Measurements from ENCODE around the gene ATP1A4.

The ATP1A4 gene

DNA sequence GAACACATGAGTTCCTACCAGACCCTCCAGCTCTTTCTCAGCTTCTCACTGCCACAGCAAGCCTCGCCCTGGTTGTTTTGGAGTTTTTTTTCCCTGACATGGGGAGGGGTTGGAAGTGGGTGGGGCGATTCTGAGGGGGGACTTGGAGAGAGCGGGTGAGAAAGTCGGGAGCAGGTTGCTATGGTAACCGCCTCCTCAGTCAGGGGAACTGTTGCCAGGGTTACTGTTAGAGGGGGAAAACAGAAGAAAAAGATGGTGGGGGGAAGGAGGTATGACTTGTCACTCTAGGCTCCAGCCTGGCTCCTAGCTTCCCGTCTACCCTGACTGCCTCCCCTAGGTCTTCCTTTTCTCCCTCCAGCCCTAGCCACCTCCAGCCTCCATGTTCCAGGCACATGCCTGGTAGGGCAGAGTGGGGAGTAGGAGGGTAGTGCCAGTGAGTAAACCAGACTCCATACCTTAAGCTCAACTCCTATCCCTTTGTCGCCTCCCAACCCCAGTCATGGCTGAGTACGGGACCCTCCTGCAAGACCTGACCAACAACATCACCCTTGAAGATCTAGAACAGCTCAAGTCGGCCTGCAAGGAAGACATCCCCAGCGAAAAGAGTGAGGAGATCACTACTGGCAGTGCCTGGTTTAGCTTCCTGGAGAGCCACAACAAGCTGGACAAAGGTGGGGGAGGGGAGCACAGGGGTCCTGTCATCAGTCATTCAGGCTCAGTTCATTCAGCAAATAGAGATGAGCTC, 59.8 kb downstream of the ATP1A4 start:
- TF ChIP-seq, protein P1, sequence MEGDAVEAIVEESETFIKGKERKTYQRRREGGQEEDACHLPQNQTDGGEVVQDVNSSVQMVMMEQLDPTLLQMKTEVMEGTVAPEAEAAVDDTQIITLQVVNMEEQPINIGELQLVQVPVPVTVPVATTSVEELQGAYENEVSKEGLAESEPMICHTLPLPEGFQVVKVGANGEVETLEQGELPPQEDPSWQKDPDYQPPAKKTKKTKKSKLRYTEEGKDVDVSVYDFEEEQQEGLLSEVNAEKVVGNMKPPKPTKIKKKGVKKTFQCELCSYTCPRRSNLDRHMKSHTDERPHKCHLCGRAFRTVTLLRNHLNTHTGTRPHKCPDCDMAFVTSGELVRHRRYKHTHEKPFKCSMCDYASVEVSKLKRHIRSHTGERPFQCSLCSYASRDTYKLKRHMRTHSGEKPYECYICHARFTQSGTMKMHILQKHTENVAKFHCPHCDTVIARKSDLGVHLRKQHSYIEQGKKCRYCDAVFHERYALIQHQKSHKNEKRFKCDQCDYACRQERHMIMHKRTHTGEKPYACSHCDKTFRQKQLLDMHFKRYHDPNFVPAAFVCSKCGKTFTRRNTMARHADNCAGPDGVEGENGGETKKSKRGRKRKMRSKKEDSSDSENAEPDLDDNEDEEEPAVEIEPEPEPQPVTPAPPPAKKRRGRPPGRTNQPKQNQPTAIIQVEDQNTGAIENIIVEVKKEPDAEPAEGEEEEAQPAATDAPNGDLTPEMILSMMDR (IDR thresholded peaks at IDR 0.05; ENCODE audit: insufficient read depth, low read length, missing control alignments), result no peak
- POLR2A ChIA-PET, result interaction anchor here (0.6 to 7.3 kb wide), 2 partner anchors 8 to 49 kb away, joined by 4 to 34 read pairs; no protein-coding TSS in a partner anchor
- no peak overlapping the region for H3K4me3 ChIP-seq (ENCODE audit: low read depth, low read length)
- DNase-seq (ENCODE audit: low read depth, low spot score), result no peak
- CTCF ChIA-PET, result interaction anchor here (0.7 to 11.7 kb wide), 10 partner anchors 9 to 126 kb away, joined by 3 to 214 read pairs (median 4); partner anchors contain the start of gene CASQ1

DNA sequence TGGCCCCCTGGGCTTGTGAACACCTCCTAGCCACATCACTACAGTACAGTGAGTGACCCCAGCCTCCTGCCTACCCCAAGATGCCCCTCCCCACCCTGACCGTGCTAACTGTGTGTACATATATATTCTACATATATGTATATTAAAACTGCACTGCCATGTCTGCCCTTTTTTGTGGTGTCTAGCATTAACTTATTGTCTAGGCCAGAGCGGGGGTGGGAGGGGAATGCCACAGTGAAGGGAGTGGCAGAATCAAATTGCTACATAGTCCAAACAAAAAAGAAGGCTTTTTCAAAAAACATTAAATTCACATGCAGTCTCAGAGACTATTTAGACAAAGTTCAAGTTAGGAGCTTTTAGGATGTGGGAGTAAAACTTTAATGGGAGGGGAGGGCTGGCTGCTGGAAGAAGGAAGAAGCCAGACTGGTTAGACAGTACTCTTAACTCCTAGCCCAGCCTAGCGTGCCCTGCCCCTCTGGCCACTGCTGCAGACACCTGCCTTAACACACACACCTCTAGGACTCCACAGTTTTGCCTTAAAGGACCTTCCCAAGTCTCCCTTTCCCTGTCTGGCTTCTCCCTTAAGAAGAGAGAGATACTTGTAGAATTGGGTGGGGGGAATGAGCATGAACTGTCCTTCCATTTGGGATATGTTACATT, 63.2 kb downstream of the ATP1A4 start:
- ChIA-PET CTCF (interaction anchor here (2.4 to 2.6 kb wide), 2 partner anchors 22 to 113 kb away, joined by 17 to 21 read pairs; no protein-coding TSS in a partner anchor), POLR2A (no interaction called here)
- H3K4me3 ChIP-seq (ENCODE audit: low read depth, low read length), result no peak overlapping the region
- DNase-seq (ENCODE audit: low read depth, low spot score), result no peak
- TF ChIP-seq, protein P1 (IDR thresholded peaks at IDR 0.05; ENCODE audit: insufficient read depth, low read length, missing control alignments), result no peak

DNA sequence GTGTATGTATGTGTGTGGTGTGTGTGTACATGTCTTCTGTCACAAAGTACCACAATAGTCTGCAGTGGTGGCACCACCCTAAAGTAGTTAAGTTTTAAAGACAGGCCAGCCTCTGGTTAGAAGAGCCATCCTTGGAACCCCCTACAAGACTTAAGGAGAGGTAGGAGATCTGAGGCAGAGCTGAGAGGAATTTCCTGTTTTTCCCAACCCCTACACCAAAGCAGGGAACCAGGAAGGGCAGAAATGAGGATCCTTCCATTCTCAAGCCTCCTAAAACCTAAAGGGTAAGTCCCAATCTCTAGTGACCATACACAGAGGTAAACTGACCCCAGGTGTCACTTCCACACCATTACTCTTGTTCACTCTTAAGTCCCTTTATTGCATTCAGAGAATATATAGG, 64.9 kb downstream of the ATP1A4 start:
- POLR2A ChIA-PET, result no interaction called here
- TF ChIP-seq, protein P1 (IDR thresholded peaks at IDR 0.05; ENCODE audit: insufficient read depth, low read length, missing control alignments), result no peak
- CTCF ChIA-PET, result interaction anchor here (0.8 to 2.6 kb wide), 8 partner anchors 13 to 117 kb away, joined by 3 to 21 read pairs (median 4); no protein-coding TSS in a partner anchor
- H3K4me3 ChIP-seq (ENCODE audit: low read depth, low read length), result no peak overlapping the region
- no peak for DNase-seq (ENCODE audit: low read depth, low spot score)

DNA sequence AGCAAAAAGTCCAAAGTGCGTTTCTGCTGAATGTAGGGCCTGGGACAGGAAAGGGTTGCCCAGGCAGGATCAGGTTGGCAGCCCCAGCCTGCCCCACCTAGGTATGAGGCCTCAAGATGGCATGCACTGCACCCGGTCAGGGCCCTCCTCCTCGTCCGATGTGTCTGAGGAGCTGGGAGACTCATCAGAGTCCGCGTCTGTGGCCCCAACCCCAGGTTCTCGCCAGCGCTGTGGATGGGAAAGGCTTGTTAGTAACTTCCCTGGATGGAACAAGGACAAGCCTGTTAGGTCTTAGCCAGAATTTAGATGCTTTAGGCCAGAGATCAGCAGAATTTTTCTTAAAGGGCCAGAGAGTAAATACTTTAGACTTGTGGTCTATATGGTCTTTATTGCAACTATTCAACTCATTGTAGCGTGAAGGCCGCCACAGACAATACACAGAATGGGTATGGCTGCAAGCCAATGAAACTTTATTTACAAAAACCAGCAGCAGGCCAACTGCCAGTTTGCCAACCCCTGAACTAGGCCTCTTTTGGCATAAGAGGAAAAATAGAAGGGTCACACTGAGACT, 66.2 kb downstream of the ATP1A4 start:
- TF ChIP-seq, protein P1 (IDR thresholded peaks at IDR 0.05; ENCODE audit: insufficient read depth, low read length, missing control alignments), result no peak
- H3K4me3 ChIP-seq (ENCODE audit: low read depth, low read length), result no peak overlapping the region
- no peak for DNase-seq (ENCODE audit: low read depth, low spot score)
- CTCF ChIA-PET, result interaction anchor here (1.0 to 6.7 kb wide), 13 partner anchors 12 to 170 kb away, joined by 3 to 206 read pairs (median 24); partner anchors contain the start of genes CASQ1, IGSF8, KCNJ9 and PEA15
- POLR2A ChIA-PET, result interaction anchor here (0.6 to 4.7 kb wide), 2 partner anchors 9 to 120 kb away, joined by 4 to 34 read pairs; partner anchors contain the start of gene PEA15

DNA sequence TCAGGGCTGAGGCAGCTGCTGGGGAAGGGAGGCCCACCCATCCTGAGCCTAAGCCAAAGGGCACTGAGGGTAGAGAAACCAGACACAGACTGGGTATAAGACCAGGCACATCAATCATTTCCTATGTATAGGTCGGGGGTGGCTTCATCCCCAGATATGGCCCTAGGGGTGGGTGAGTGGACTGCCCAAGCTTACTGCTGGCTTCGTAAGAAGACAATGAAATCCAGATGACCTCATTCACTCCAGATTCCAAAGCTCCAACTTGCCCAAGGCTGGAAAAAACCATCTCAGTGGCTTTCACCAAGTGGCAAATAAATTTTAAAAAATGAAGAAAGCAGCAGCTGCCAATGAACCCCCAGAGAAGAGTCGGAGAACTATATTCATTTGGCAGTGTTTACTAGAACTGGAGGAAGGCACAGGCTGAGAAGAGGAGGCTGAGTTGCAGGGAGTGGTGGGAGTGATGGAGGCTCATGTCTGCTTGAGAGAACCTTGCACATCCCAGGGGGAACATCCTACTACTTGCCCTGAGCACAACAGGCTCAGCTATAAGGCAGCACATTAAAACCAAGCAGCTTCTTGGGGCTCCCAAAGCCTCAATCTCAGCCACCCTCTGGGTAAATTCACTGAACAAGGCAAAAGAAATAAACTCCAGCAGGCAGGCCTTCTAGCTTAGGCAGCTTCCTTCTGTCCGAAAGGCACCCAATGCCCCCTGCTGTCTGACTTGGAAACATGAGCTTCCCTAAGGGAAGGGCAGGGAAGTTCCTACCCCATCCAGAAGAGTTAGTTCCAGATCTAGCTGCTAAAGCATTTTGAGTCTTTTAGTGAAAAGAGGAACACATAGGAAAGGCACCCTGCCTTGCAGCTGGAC, 67.9 kb downstream of the ATP1A4 start:
- ChIA-PET CTCF (interaction anchor here (0.8 to 6.7 kb wide), 39 partner anchors 8 to 172 kb away, joined by 3 to 206 read pairs (median 11); partner anchors contain the start of genes CASQ1, IGSF8, KCNJ9 and PEA15), POLR2A (interaction anchor here (0.6 to 4.7 kb wide), 5 partner anchors 11 to 121 kb away, joined by 3 to 34 read pairs (median 7); partner anchors contain the start of genes IGSF8 and PEA15)
- TF ChIP-seq, protein P1 (IDR thresholded peaks at IDR 0.05; ENCODE audit: insufficient read depth, low read length, missing control alignments), result peak; percentile 79
- no peak overlapping the region for H3K4me3 ChIP-seq (ENCODE audit: low read depth, low read length)
- DNase-seq (ENCODE audit: low read depth, low spot score), result peak; percentile 36

All from AG04449 (cell line).